Central memory CD8-positive, alpha-beta T cell (primary cell): Measurements from ENCODE around the gene SETD7.
"Not testable (repeated sequence)": the region's sequence is repeated elsewhere in the genome, so short reads cannot be mapped to it uniquely, and the experiment has no call there.

ENCODE experiments used
- ATAC-seq: fragments of 150-1000 bp; cut with Tn5 transposase; replicated peaks from 2 replicates; pipeline ENCODE4 v1.10.0; 2022; ENCODE audit warnings: mild to moderate bottlenecking, moderate FRiP score, moderate number of reproducible peaks; ENCODE audit not compliant: poor library complexity, severe bottlenecking; ENCODE audit errors: extremely low read depth
- DNase-seq, 2 donors: peaks; one replicate each; pipeline ENCODE4 v3.0.0; 2021; ENCODE audit warnings: low spot score in 2 of 2
- H3K27ac Mint-ChIP-seq: one replicate; pipeline ENCODE4 v1.8.0; 2022; ENCODE audit warnings: low read depth, mild to moderate bottlenecking, moderate library complexity, mixed read lengths
- H3K27me3 Mint-ChIP-seq: one replicate; pipeline ENCODE4 v1.8.0; 2022; ENCODE audit warnings: mixed read lengths
- H3K36me3 Mint-ChIP-seq: one replicate; pipeline ENCODE4 v1.8.0; 2022; ENCODE audit warnings: mild to moderate bottlenecking, moderate library complexity, mixed read lengths; ENCODE audit not compliant: insufficient read depth
- H3K4me1 Mint-ChIP-seq: one replicate; pipeline ENCODE4 v1.8.0; 2022; ENCODE audit warnings: mixed read lengths
- H3K4me3 Mint-ChIP-seq: one replicate; pipeline ENCODE4 v1.8.0; 2022; ENCODE audit warnings: mild to moderate bottlenecking, moderate library complexity, mixed read lengths
- H3K9me3 Mint-ChIP-seq: one replicate; pipeline ENCODE4 v1.8.0; 2022; ENCODE audit warnings: mixed read lengths

The SETD7 gene

DNA sequence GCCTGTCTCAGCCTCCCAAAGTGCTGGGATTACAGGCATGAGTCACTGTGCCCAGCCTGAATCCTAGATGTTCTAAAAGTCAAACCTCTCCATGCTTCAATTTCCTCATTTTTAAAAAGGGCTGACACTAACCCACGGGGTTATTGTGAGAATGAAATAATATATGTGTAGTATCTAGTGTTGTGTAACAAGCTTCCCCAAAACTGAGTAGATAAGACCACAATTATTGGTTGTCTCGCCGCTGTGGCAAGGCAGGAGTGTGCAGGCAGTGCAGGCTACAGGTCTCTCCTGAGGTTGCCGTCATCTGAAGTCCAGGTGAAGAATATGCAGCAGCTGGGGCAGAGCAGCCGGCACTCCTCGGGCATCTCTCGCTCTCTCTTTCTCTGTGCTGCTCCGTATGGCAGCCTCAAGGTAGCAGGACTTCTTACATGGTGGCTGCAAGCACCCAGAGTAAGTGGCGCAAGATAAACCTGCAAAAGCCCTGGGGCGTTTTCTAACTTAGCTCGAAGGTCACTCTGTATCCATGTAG is 71.2 kb downstream of the SETD7 start:
- no peaks in the 10 kb centered on the region for H3K9me3 Mint-ChIP-seq
- no peak for DNase-seq
- no peak for ATAC-seq
- H3K4me1 Mint-ChIP-seq: no peaks in the 10 kb centered on the region
- H3K4me3 Mint-ChIP-seq: no peak overlapping the region
- H3K36me3 Mint-ChIP-seq: peaks cover 2% of the 10 kb centered on the region
- no peak overlapping the region for H3K27ac Mint-ChIP-seq
- H3K27me3 Mint-ChIP-seq: peaks cover 8% of the 10 kb centered on the region

- Mint-ChIP-seq H3K4me3 (no peak overlapping the region), H3K27ac (no peak overlapping the region), H3K36me3 (peaks cover 3% of the 10 kb centered on the region), H3K27me3 (peaks cover 8% of the 10 kb centered on the region), H3K9me3 (no peaks in the 10 kb centered on the region), H3K4me1 (no peaks in the 10 kb centered on the region)
- DNase-seq: no peak
- no peak for ATAC-seq
Measured at GRCh38 chr4:139483000-139483399, 73.0 kb downstream of the SETD7 start.

DNA sequence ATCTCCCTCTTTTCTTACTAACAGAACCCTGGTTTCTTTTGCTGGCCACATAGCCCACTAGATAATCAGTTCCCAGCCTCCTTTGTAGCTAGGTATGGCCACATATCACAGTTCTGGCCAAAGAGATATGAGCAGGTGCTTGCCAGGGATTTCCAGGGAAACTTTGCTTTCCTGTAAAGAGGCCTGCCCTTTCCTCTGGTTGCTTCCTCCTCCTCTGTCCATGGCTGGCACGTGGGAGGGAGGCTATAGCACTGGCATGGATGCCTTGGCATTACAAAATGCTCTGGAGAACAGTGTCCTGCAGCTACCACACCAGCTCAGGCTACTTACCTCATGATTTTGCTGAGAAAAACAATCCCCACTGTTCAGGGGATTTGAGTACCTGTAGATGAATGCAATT is 74.6 kb downstream of the SETD7 start:
- DNase-seq: no peak
- Mint-ChIP-seq H3K27me3 (peaks cover 8% of the 10 kb centered on the region), H3K9me3 (no peaks in the 10 kb centered on the region), H3K4me1 (peaks cover 4% of the 10 kb centered on the region), H3K36me3 (peaks cover 3% of the 10 kb centered on the region), H3K27ac (no peak overlapping the region), H3K4me3 (no peak overlapping the region)
- no peak for ATAC-seq

DNA sequence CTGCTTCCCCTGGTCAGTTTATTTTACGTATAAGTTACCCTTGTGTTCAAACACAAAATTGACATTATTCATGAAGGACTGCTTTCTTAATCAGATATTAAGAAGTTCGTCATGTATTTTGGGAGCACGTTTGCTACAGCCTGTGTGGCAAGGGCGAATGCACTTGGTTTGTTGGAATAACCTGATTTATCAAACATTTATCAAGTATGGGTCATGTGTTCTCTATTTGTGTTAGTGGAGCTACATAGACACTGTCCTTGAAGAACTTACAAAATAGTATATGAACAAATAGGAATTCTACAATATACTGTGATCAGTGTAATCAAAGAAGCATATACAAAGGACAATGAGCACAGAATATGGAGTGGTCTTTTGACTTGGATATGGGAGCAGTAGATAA is 79.7 kb downstream of the SETD7 start:
- ATAC-seq: no peak
- H3K9me3 Mint-ChIP-seq: no peaks in the 10 kb centered on the region
- H3K4me3 Mint-ChIP-seq: no peak overlapping the region

GRCh38 chr4:139472852-139473251 is 83.2 kb downstream of the SETD7 start:
- H3K27ac Mint-ChIP-seq: no peak overlapping the region
- no peak overlapping the region for H3K4me3 Mint-ChIP-seq
- ATAC-seq: no peak
- H3K36me3 Mint-ChIP-seq: peaks cover 12% of the 10 kb centered on the region
- DNase-seq: no peak
- H3K27me3 Mint-ChIP-seq: no peaks in the 10 kb centered on the region
- peaks cover 11% of the 10 kb centered on the region for H3K9me3 Mint-ChIP-seq
- H3K4me1 Mint-ChIP-seq: peaks cover 35% of the 10 kb centered on the region

More for the DNA sequence above, 79.7 kb downstream of the SETD7 start:
- Mint-ChIP-seq H3K27ac (no peak overlapping the region), H3K4me1 (peaks cover 10% of the 10 kb centered on the region), H3K36me3 (peaks cover 14% of the 10 kb centered on the region), H3K27me3 (no peaks in the 10 kb centered on the region)
- no peak for DNase-seq

DNA sequence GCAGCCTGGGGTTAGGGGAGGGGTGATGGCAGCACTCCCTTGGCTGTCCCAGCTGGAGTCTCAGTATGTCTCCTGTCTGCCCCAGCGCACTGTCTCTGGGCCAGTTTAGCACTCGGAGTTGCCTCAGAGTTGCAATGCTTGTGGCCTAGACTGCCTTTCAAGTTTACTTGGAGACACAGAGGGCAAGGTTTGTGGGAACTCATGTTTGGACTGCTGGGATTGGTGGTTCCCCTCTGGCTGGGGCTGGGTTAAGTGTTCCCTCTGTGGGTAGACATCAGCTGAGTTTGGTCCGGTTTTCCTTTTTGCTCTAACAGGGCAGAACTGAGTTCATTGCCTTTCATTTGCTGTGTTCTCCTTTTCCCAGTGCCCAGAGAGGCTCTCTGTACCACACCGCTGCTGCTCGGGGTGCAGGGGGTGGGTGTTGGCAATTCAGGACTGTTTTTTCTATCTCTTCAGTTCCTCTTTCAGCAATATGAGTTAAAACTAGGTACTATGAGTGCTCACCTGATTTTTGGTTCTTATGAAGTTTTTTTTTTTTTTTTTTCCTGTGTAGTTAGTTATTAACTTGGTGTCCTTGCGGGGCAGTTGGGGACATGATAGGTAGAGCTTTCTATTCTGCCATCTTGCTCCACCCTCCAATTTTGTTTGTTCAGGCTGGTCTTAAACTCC is 84.9 kb downstream of the SETD7 start:
- Mint-ChIP-seq H3K4me1 (peaks cover 31% of the 10 kb centered on the region), H3K27me3 (no peaks in the 10 kb centered on the region), H3K9me3 (peaks cover 11% of the 10 kb centered on the region), H3K4me3 (no peak overlapping the region), H3K27ac (peak overlapping the region; percentile 61), H3K36me3 (peaks cover 12% of the 10 kb centered on the region)
- no peak for DNase-seq
- ATAC-seq: no peak

DNA sequence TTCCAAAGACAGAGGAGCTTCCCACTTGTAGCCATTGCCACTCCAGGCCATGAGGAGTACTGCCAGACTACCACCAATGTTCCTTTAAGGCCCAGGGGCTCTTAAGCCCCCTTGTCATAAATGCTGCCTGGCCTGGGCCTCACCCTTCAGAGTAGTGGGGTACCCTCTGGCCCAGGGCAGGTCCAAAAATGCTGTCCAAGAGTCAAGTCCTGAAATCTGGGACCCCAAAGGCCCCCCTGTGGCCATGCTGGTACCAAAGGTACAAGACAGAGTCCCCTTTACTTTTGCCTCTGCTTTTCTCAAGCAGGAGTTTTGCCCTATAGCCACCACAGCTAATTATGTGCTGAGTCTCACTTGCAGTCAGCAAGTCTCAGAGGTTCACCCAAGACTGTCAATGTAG is 85.7 kb downstream of the SETD7 start:
- Mint-ChIP-seq H3K9me3 (peaks cover 11% of the 10 kb centered on the region), H3K4me3 (no peak overlapping the region), H3K4me1 (peaks cover 31% of the 10 kb centered on the region), H3K27ac (peak overlapping the region; percentile 17), H3K36me3 (peaks cover 13% of the 10 kb centered on the region), H3K27me3 (no peaks in the 10 kb centered on the region)
- ATAC-seq (no peak), DNase-seq (no peak)

GRCh38 chr4:139469869-139470268 is 86.2 kb downstream of the SETD7 start:
- peaks cover 11% of the 10 kb centered on the region for H3K9me3 Mint-ChIP-seq
- DNase-seq (no peak), ATAC-seq (no peak)
- H3K4me1 Mint-ChIP-seq: peaks cover 31% of the 10 kb centered on the region
- peak overlapping the region; percentile 17 for H3K27ac Mint-ChIP-seq
- H3K36me3 Mint-ChIP-seq: peaks cover 16% of the 10 kb centered on the region
- H3K4me3 Mint-ChIP-seq: no peak overlapping the region
- no peaks in the 10 kb centered on the region for H3K27me3 Mint-ChIP-seq

GRCh38 chr4:139469216-139469615 is 86.8 kb downstream of the SETD7 start:
- Mint-ChIP-seq H3K27ac (no peak overlapping the region), H3K9me3 (peaks cover 11% of the 10 kb centered on the region), H3K36me3 (peaks cover 16% of the 10 kb centered on the region), H3K27me3 (no peaks in the 10 kb centered on the region), H3K4me1 (peaks cover 31% of the 10 kb centered on the region), H3K4me3 (no peak overlapping the region)
- no peak for DNase-seq
- no peak for ATAC-seq

DNA sequence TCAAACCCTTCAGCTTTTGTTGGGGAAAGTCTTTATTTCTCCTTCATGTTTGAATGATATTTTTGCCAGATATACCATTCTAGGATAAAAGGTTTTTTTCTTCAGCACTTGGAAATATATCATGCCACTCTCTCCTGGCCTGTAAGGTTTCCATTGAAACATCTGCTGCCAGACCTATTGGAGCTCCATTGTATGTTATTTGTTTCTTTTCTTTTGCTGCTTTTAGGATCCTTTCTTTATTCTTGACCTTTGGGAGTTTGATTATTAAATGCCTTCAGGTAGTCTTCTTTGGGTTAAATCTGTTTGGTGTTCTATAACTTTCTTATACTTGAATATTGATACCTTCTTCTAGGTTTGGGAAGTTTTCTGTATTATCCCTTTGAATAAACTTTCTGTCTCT is 87.3 kb downstream of the SETD7 start:
- DNase-seq, H3K27ac Mint-ChIP-seq, ATAC-seq, H3K4me3 Mint-ChIP-seq, H3K27me3 Mint-ChIP-seq: not testable (repeated sequence)
- Mint-ChIP-seq H3K4me1 (peaks cover 34% of the 10 kb centered on the region), H3K36me3 (peaks cover 15% of the 10 kb centered on the region), H3K9me3 (peaks cover 11% of the 10 kb centered on the region)

- ATAC-seq (no peak), DNase-seq (no peak)
- H3K4me1 Mint-ChIP-seq: peaks cover 35% of the 10 kb centered on the region
- no peaks in the 10 kb centered on the region for H3K27me3 Mint-ChIP-seq
- H3K9me3 Mint-ChIP-seq: peaks cover 11% of the 10 kb centered on the region
- H3K36me3 Mint-ChIP-seq: peaks cover 6% of the 10 kb centered on the region
- H3K4me3 Mint-ChIP-seq: no peak overlapping the region
- H3K27ac Mint-ChIP-seq: no peak overlapping the region
Measured at GRCh38 chr4:139465922-139466321, 90.1 kb downstream of the SETD7 start.

DNA sequence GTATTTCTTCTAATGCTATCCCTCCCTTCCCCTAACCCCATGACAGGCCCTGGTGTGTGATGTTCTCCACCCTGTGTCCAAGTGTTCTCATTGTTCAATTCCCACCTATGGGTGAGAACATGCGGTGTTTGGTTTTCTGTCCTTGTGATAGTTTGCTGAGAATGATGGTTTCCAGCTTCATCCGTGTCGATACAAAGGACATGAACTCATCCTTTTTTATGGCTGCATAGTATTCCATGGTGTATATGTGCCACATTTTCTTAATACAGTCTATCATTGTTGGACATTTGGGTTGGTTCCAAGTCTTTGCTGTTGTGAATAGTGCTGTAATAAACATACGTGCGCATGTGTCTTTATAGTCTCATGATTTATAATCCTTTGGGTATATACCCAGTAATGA is 91.5 kb downstream of the SETD7 start:
- H3K27ac Mint-ChIP-seq, H3K4me3 Mint-ChIP-seq, H3K27me3 Mint-ChIP-seq, ATAC-seq, DNase-seq, H3K36me3 Mint-ChIP-seq: not testable (repeated sequence)
- H3K9me3 Mint-ChIP-seq: peaks cover 11% of the 10 kb centered on the region
- peaks cover 34% of the 10 kb centered on the region for H3K4me1 Mint-ChIP-seq

DNA sequence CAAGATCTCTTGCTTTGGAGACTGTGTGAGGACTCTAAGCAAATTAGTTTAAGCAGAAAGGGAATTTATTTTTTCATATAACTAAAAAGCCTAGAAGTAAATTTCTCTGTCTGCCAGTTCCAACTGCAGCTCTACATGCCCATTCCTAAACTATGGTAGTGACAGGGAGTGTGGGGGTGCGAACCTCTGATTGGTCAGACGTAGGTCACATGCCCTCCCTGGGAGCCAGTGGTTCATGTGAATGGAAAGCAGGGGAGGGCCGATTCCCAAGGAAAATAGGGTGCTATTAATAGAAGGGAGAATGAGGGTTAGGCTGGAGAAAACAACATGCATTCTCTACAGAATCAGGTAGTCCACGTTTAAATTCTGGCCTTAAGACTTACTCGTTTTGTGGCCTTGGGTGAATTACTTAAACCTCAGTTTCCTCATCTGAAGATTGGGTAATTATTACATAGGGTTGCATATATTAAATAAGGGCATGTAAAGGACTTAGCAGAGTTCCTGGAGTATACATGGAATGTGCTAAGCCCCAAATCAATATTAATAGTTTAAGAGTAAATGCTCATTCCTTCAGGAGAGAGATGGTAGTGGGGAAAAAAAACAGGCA is 94.9 kb downstream of the SETD7 start:
- Mint-ChIP-seq H3K4me3 (no peak overlapping the region), H3K36me3 (peaks cover 9% of the 10 kb centered on the region), H3K9me3 (no peaks in the 10 kb centered on the region), H3K4me1 (peaks cover 55% of the 10 kb centered on the region), H3K27ac (no peak overlapping the region), H3K27me3 (no peaks in the 10 kb centered on the region)
- ATAC-seq (no peak), DNase-seq (no peak)
